SU-DHL-6 (cell line): ENCODE measurements around the gene PXDN.

ENCODE experiments used
- H2AFZ ChIP-seq: fragments of 200-600 bp; sonication (generic); 2 replicates; pipeline ENCODE4 v1.6.1; 2014; ENCODE audit warnings: low read depth, mild to moderate bottlenecking, moderate library complexity, mixed read lengths, antibody characterized with exemption, low read length; ENCODE audit not compliant: severe bottlenecking
- H3F3A ChIP-seq: fragments of 200-600 bp; shearing (Covaris generic); 2 replicates; pipeline ENCODE4 v1.6.0; 2016; ENCODE audit warnings: antibody characterized with exemption, mild to moderate bottlenecking; ENCODE audit not compliant: insufficient read depth
- H3K27ac ChIP-seq: fragments of 200-600 bp; sonication (generic); 2 replicates; pipeline ENCODE4 v1.5.1; 2016; ENCODE audit warnings: low read depth, mild to moderate bottlenecking, low read length, moderate library complexity, mixed read lengths
- H3K27me3 ChIP-seq: fragments of 200-600 bp; sonication (generic), shearing (Covaris generic); 2 replicates; pipeline ENCODE4 v1.6.0; 2014; ENCODE audit warnings: mild to moderate bottlenecking, low read length
- H3K36me3 ChIP-seq: fragments of 200-600 bp; sonication (generic); 2 replicates; pipeline ENCODE4 v1.6.1; 2014; ENCODE audit warnings: mild to moderate bottlenecking, low read length, mixed read lengths
- H3K4me2 ChIP-seq: fragments of 300-600, 200-600 bp; shearing (Covaris generic), sonication (generic); 2 replicates; pipeline ENCODE4 v1.6.0; 2014; ENCODE audit warnings: low read length, low read depth, mild to moderate bottlenecking; ENCODE audit not compliant: poor library complexity, severe bottlenecking
- H3K4me3 ChIP-seq: fragments of 200-600 bp; sonication (generic); 2 replicates; pipeline ENCODE4 v1.5.1; 2014; ENCODE audit warnings: antibody characterized with exemption, low read length, mild to moderate bottlenecking, mixed read lengths; ENCODE audit not compliant: insufficient read depth, poor library complexity, severe bottlenecking
- H3K79me2 ChIP-seq: fragments of 200-600 bp; sonication (generic); 2 replicates; pipeline ENCODE4 v1.6.1; 2014; ENCODE audit warnings: mild to moderate bottlenecking, low read length, moderate library complexity; ENCODE audit not compliant: insufficient read depth
- H3K9ac ChIP-seq: fragments of 200-600 bp; sonication (generic); 2 replicates; pipeline ENCODE4 v1.7.0; 2014; ENCODE audit warnings: mild to moderate bottlenecking, low read length
- H3K9me2 ChIP-seq: fragments of 200-600 bp; sonication (generic); replicated peaks from 2 replicates; pipeline ENCODE4 v1.6.1; 2014; ENCODE audit warnings: low read length; ENCODE audit not compliant: insufficient read depth
- H3K9me3 ChIP-seq: fragments of 200-600 bp; sonication (generic); 2 replicates; pipeline ENCODE4 v1.6.1; 2014; ENCODE audit warnings: low read length, mixed read lengths; ENCODE audit not compliant: insufficient read depth
- H4K20me1 ChIP-seq: fragments of 200-600 bp; sonication (generic); 2 replicates; pipeline ENCODE4 v1.6.1; 2014; ENCODE audit warnings: low read depth, mild to moderate bottlenecking, antibody characterized with exemption, low read length, moderate library complexity, mixed read lengths
- EZH2phosphoT487 ChIP-seq: fragments of 200-600 bp; sonication (generic), shearing (Covaris generic); conservative IDR thresholded peaks from 2 replicates; pipeline ENCODE4 v1.6.1; 2018; ENCODE audit warnings: mild to moderate bottlenecking, antibody characterized with exemption, low read length, moderate library complexity, mixed read lengths
- TF ChIP-seq, protein P1 (sequence below): fragments of 200-600 bp; sonication (generic); IDR thresholded peaks from one replicate; pipeline ENCODE4 v1.5.1; 2017; ENCODE audit warnings: antibody characterized with exemption, mild to moderate bottlenecking, low read length, moderate library complexity; ENCODE audit not compliant: insufficient read depth, poor library complexity, severe bottlenecking

PXDN gene

DNA sequence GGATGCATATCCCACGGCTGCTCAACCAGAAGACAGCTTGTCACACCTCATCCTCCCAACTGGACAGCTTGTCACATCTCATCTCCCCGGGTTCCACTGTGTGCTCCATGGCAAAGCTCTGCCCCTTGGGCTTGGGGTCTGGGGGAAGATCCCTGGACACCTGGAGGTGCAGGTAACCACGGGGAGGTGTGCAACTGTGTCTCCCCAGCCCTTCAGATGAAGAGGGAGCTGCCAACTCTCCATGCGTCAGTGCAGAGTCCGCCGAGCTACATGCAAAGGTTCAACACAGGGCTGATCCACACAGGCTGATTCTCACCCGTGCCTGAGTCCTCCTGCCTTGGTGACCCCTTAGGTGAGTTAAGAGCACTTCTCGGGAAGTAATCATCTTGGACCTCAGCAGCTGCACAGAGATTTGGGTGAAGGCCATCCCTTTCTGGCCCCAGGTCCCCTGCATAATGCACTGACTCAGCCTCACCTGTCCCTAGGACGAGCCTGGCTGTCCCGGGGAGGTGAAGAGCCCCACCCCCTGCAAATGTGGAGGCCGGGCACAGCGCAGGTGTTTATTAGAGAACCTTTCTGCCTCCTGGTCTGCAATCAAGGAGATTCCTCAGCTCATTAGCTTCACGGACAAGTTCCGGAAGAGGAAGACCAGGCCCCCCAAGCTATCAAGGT lies 157.9 kb downstream of the PXDN start:
- Histone ChIP-seq H3K36me3 (no peaks in the 10 kb centered on the region), H3K9ac (no peak overlapping the region), H4K20me1 (no peaks in the 10 kb centered on the region), H3K4me2 (no peak overlapping the region), H3F3A (no peaks in the 10 kb centered on the region), H3K9me3 (no peaks in the 10 kb centered on the region), H3K79me2 (no peaks in the 10 kb centered on the region), H3K9me2 (no peaks in the 10 kb centered on the region), H3K27me3 (no peaks in the 10 kb centered on the region), H3K4me3 (no peak overlapping the region), H3K27ac (no peak overlapping the region), H2AFZ (no peak overlapping the region)
- TF ChIP-seq, protein P1, sequence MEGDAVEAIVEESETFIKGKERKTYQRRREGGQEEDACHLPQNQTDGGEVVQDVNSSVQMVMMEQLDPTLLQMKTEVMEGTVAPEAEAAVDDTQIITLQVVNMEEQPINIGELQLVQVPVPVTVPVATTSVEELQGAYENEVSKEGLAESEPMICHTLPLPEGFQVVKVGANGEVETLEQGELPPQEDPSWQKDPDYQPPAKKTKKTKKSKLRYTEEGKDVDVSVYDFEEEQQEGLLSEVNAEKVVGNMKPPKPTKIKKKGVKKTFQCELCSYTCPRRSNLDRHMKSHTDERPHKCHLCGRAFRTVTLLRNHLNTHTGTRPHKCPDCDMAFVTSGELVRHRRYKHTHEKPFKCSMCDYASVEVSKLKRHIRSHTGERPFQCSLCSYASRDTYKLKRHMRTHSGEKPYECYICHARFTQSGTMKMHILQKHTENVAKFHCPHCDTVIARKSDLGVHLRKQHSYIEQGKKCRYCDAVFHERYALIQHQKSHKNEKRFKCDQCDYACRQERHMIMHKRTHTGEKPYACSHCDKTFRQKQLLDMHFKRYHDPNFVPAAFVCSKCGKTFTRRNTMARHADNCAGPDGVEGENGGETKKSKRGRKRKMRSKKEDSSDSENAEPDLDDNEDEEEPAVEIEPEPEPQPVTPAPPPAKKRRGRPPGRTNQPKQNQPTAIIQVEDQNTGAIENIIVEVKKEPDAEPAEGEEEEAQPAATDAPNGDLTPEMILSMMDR, result no peak
- no peak for TF ChIP-seq EZH2phosphoT487

DNA sequence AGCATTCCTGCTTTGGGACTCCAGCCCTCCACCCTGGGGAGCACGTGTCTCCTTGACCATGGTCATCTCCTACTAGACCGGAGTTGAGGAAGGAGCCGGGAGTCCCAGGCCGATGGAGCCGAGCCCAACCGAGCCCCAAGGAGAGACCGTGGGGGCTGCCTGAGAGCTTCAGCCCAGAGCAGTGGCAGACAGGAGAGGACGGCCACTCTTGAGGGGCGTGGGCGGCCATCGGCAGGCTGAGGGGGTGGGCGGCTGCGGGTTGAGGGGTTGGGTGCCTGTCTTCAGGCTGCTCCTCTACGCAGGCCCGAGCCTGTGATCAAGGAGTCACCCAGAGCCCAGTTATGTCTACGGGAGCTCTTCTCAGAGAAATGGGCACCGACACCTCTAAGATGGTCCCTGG lies 158.7 kb downstream of the PXDN start:
- H3K27me3 ChIP-seq, result no peaks in the 10 kb centered on the region
- H3K4me3 ChIP-seq, result no peak overlapping the region
- H3K4me2 ChIP-seq, result no peak overlapping the region
- no peak overlapping the region for H3K27ac ChIP-seq
- H3K9me2 ChIP-seq, result no peaks in the 10 kb centered on the region
- no peaks in the 10 kb centered on the region for H4K20me1 ChIP-seq
- no peak overlapping the region for H3K9ac ChIP-seq
- TF ChIP-seq, protein P1, result no peak
- TF ChIP-seq EZH2phosphoT487, result no peak
- H3K79me2 ChIP-seq, result no peaks in the 10 kb centered on the region
- no peaks in the 10 kb centered on the region for H3K36me3 ChIP-seq
- H3K9me3 ChIP-seq, result no peaks in the 10 kb centered on the region
- H3F3A ChIP-seq, result no peaks in the 10 kb centered on the region
- no peak overlapping the region for H2AFZ ChIP-seq

DNA sequence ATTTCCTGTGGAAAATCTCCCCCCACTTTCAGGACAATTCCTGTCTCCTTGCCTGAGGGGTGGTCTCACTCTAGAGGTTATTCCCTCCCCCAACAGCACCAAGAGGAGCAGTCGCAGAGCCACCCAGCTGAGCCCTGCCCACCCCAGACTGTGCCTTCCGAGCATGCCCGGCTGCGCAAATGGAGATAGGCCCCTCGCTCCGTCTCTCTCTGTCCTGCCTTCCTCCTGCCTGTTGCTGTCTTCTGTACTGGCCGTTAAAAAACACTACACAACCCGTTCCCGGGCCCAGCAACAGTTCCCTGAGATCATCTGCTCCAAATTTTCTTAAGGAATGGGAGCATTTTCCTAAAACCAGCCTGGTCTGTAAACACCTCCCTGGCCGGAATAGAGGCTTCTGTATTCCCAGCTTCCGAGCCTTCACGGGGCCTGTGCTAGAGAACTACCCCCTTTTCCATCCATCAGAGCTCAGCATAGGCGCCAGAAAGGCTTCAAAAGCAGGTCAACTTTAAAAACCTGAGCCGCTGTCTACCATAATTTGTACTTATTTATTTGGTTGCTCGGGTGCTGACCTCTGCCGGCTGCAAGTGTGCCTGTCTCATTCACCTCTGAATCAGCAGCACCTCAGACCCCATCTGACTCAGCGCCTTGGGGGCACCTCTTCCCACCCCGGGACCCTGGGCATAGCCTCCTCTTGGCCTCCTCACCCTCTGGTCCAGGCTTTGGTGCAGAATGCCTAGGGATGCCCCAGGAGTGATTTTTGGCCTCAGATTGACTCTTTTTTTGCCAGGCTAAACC lies 159.4 kb downstream of the PXDN start:
- H2AFZ ChIP-seq, result no peak overlapping the region
- TF ChIP-seq, protein P1, result no peak
- no peak for TF ChIP-seq EZH2phosphoT487
- no peak overlapping the region for H3K9ac ChIP-seq
- no peak overlapping the region for H3K4me2 ChIP-seq
- H3K9me2 ChIP-seq, result no peaks in the 10 kb centered on the region
- H4K20me1 ChIP-seq, result no peaks in the 10 kb centered on the region
- H3F3A ChIP-seq, result no peaks in the 10 kb centered on the region
- no peak overlapping the region for H3K4me3 ChIP-seq
- no peak overlapping the region for H3K27ac ChIP-seq
- H3K79me2 ChIP-seq, result no peaks in the 10 kb centered on the region
- no peaks in the 10 kb centered on the region for H3K36me3 ChIP-seq
- H3K27me3 ChIP-seq, result no peaks in the 10 kb centered on the region
- H3K9me3 ChIP-seq, result no peaks in the 10 kb centered on the region
